ENCODE measurements around the gene PRAC1.

Gene PRAC1

GRCh38 chr17:48746916-48747444 lies 24.7 kb upstream of the PRAC1 start:
- DNase-seq: no peak

- no peak for DNase-seq
These were observed 23.3 kb upstream of the PRAC1 start for GRCh38 chr17:48745381-48746275.

- DNase-seq: no peak
These were observed 18.2 kb upstream of the PRAC1 start for GRCh38 chr17:48740537-48740936.

GRCh38 chr17:48738803-48739526 lies 16.6 kb upstream of the PRAC1 start:
- no peak for DNase-seq

- DNase-seq: no peak
These were observed 16.1 kb upstream of the PRAC1 start for GRCh38 chr17:48738424-48738802.

- no peak for DNase-seq
These were observed 15.2 kb upstream of the PRAC1 start for GRCh38 chr17:48737330-48738043.

GRCh38 chr17:48735062-48735351 lies 12.7 kb upstream of the PRAC1 start:
- DNase-seq: no peak

GRCh38 chr17:48734333-48735061 lies 12.2 kb upstream of the PRAC1 start:
- DNase-seq: no peak

GRCh38 chr17:48733632-48734328 lies 11.5 kb upstream of the PRAC1 start:
- no peak for DNase-seq

GRCh38 chr17:48732688-48733629 lies 10.6 kb upstream of the PRAC1 start:
- no peak for DNase-seq

- no peak for DNase-seq
These were observed 9.0 kb upstream of the PRAC1 start for GRCh38 chr17:48731355-48731754.

GRCh38 chr17:48730240-48730550 lies 7.9 kb upstream of the PRAC1 start:
- no peak for DNase-seq

GRCh38 chr17:48729335-48730239 lies 7.3 kb upstream of the PRAC1 start:
- DNase-seq: no peak

- peak; percentile 33 for DNase-seq
These were observed 6.2 kb upstream of the PRAC1 start, which contains the start of gene HOXB13 for GRCh38 chr17:48728232-48729231. TSS of gene HOXB13 (minus strand) at chr17:48728750. CDS start at chr17:48728593, 157 bp downstream.

- DNase-seq: no peak
These were observed 5.3 kb upstream of the PRAC1 start for GRCh38 chr17:48727415-48728175.

GRCh38 chr17:48726916-48727286 lies 4.6 kb upstream of the PRAC1 start:
- DNase-seq: no peak

GRCh38 chr17:48726114-48726915 lies 4.0 kb upstream of the PRAC1 start:
- no peak for DNase-seq

Measured in activated CD8-positive, alpha-beta memory T cell treated with anti-CD3 and anti-CD28 coated beads, Interleukin-2, amount 50 U/mL, for 4 hours (primary cell).